ENCODE measurements around the gene LILRB1.
"Not testable (repeated sequence)": the region's sequence is repeated elsewhere in the genome, so short reads cannot be mapped to it uniquely, and the experiment has no call there.

Gene LILRB1

GRCh38 chr19:54667217-54667616 lies 36.9 kb downstream of the LILRB1 start:
- no peak for DNase-seq

- DNase-seq = no peak
Observed at GRCh38 chr19:54668353-54668752, 38.1 kb downstream of the LILRB1 start.

GRCh38 chr19:54670576-54671357 lies 40.5 kb downstream of the LILRB1 start:
- DNase-seq = no peak

- DNase-seq = no peak
Observed at GRCh38 chr19:54673222-54673621, 42.9 kb downstream of the LILRB1 start.

GRCh38 chr19:54674021-54674617 lies 43.8 kb downstream of the LILRB1 start:
- DNase-seq = no peak

- not testable (repeated sequence) for DNase-seq
Observed at GRCh38 chr19:54676210-54676834, 46.0 kb downstream of the LILRB1 start.

- DNase-seq = no peak
Observed at GRCh38 chr19:54677217-54677616, 46.9 kb downstream of the LILRB1 start.

GRCh38 chr19:54681596-54681995 lies 51.3 kb downstream of the LILRB1 start:
- not testable (repeated sequence) for DNase-seq

GRCh38 chr19:54682306-54682856 lies 52.1 kb downstream of the LILRB1 start:
- DNase-seq = no peak

GRCh38 chr19:54684527-54684926 lies 54.2 kb downstream of the LILRB1 start:
- DNase-seq = no peak
